A673 (cell line): ENCODE measurements around the gene TAB3.

Experiments used
- CTCF ChIP-seq: fragments of 300-800, 200-600 bp; sonication (generic); conservative IDR thresholded peaks from 2 replicates; pipeline ENCODE4 v1.5.1; 2017; ENCODE audit warnings: low read depth, mild to moderate bottlenecking, antibody characterized with exemption, low read length, moderate library complexity, mixed read lengths
- EZH2 ChIP-seq: fragments of 200-600 bp; sonication (generic); IDR thresholded peaks from 2 replicates; pipeline ENCODE4 v1.6.1; 2017; ENCODE audit warnings: borderline replicate concordance, low read depth, mild to moderate bottlenecking, mixed read lengths, antibody characterized with exemption, low read length; ENCODE audit not compliant: poor library complexity, severe bottlenecking

- TF ChIP-seq EZH2: no peak
- TF ChIP-seq CTCF: no peak
Measured at GRCh38 chrX:30819080-30819479, 70.0 kb downstream of the TAB3 start.
